ENCODE results near the gene IL9.

The IL9 gene

DNA sequence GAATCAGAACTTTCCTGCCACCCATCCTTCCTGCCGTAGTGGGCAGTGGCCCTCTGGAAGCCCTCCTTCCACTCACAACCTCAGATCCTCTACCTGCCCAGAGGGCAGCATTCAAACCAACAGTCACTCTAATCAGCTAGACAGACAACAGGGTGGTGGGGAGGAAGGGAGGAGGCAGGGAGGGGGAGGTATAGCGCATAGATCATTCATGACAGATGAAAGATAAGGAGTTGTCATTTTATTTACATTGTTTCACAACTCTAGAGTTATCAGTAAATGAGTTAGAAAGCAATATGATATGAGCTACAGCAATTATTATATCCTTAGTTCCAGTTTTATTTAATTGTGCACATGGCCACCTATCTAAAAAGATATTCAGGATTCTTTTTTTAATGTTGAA, 852 bp downstream of the IL9 start:
- no peak for TF ChIP-seq POLR2AphosphoS5 (IDR thresholded peaks at IDR 0.05; ENCODE audit: low read depth, low read length)
- TF ChIP-seq PAX5 (IDR thresholded peaks at IDR 0.05; ENCODE audit: insufficient read depth, low read length, severe bottlenecking) = no peak
- no peak for TF ChIP-seq TAF1 (IDR thresholded peaks at IDR 0.05; ENCODE audit: low read depth, low read length)
- no peak for TF ChIP-seq POU2F2 (IDR thresholded peaks at IDR 0.05; ENCODE audit: low read depth, low read length)
- no peak for TF ChIP-seq POLR2A (IDR thresholded peaks at IDR 0.05; ENCODE audit: low read depth, low read length)
- no peak for TF ChIP-seq SPI1 (IDR thresholded peaks at IDR 0.05; ENCODE audit: low read depth, low read length)
- FAIRE-seq (no peak), DNase-seq (ENCODE audit: insufficient read length, low spot score) (no peak)

DNA sequence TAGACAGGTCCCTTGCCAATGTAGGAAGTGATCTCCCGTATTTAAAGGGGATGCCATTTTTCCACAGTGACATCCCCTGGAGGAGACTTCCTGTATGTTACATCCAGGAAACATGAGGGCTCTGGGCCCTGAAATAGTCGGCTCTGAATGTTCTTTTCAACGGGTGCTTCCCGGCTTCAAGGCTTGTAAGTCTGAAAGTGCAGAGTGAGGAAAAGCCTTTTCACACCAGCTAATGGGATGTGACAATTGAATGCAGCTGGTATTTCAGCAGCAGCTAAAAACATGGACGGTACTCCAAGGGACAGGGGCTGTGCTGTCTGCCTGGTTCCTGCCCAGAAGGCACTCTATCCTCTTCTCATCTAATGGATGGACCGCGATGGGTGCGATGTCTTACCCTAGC, 1.4 kb downstream of the IL9 start:
- TF ChIP-seq POLR2A (IDR thresholded peaks at IDR 0.05; ENCODE audit: low read depth, low read length) (no peak), POLR2AphosphoS5 (IDR thresholded peaks at IDR 0.05; ENCODE audit: low read depth, low read length) (no peak), PAX5 (IDR thresholded peaks at IDR 0.05; ENCODE audit: insufficient read depth, low read length, severe bottlenecking) (no peak), SPI1 (IDR thresholded peaks at IDR 0.05; ENCODE audit: low read depth, low read length) (no peak), TAF1 (IDR thresholded peaks at IDR 0.05; ENCODE audit: low read depth, low read length) (no peak), POU2F2 (IDR thresholded peaks at IDR 0.05; ENCODE audit: low read depth, low read length) (no peak)
- DNase-seq (ENCODE audit: insufficient read length, low spot score) = no peak
- FAIRE-seq = no peak

GRCh38 chr5:135891791-135892190, 3.9 kb downstream of the IL9 start:
- DNase-seq (ENCODE audit: insufficient read length, low spot score) (no peak), FAIRE-seq (no peak)
- TF ChIP-seq PAX5 (IDR thresholded peaks at IDR 0.05; ENCODE audit: insufficient read depth, low read length, severe bottlenecking) (no peak), POLR2AphosphoS5 (IDR thresholded peaks at IDR 0.05; ENCODE audit: low read depth, low read length) (no peak), POU2F2 (IDR thresholded peaks at IDR 0.05; ENCODE audit: low read depth, low read length) (no peak), POLR2A (IDR thresholded peaks at IDR 0.05; ENCODE audit: low read depth, low read length) (no peak), TAF1 (IDR thresholded peaks at IDR 0.05; ENCODE audit: low read depth, low read length) (no peak)

DNA sequence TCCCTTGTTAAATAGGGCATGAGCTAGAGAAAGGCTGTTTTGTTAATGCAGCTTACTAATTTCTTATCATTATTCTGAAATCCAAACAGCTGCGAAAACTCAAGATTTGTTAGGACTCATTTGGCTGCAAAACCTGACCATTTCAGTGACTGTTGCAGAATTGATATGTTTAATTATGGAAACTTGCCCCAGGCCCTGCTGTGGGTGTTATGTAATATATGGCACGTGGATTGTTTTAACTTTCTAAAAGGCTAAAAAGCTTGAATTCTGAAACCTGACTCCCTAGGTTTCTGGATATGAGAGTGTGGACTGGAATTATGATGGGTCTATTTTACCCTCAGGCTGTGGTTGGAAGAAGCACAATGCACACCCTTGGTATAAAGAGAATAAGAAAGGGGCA, 4.4 kb downstream of the IL9 start:
- no peak for FAIRE-seq
- TF ChIP-seq TAF1 (IDR thresholded peaks at IDR 0.05; ENCODE audit: low read depth, low read length) (no peak), PAX5 (IDR thresholded peaks at IDR 0.05; ENCODE audit: insufficient read depth, low read length, severe bottlenecking) (no peak), POLR2A (IDR thresholded peaks at IDR 0.05; ENCODE audit: low read depth, low read length) (no peak), POLR2AphosphoS5 (IDR thresholded peaks at IDR 0.05; ENCODE audit: low read depth, low read length) (no peak), POU2F2 (IDR thresholded peaks at IDR 0.05; ENCODE audit: low read depth, low read length) (no peak), SPI1 (IDR thresholded peaks at IDR 0.05; ENCODE audit: low read depth, low read length) (no peak)
- DNase-seq (ENCODE audit: insufficient read length, low spot score) = no peak

DNA sequence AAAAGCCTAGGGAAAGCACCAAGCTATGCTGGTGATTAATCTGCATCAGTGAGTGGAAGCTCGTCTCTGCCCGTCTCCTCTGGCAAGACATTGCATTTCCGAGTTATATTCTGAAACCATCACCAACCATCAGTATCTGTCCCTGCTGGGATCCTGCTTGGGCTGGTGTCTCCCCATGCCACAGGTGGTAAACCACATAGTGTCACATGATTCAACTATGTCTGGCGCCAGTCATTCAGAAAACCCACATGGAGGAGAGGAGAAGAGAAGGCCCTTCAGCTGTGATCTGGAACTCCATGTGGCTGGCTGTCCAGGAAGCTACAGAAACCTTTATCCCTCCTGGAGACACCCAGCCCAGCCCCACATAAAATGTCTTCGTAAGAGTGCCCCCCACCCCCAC, 4.8 kb downstream of the IL9 start:
- FAIRE-seq = no peak
- no peak for DNase-seq (ENCODE audit: insufficient read length, low spot score)
- TF ChIP-seq SPI1 (IDR thresholded peaks at IDR 0.05; ENCODE audit: low read depth, low read length) (no peak), POLR2A (IDR thresholded peaks at IDR 0.05; ENCODE audit: low read depth, low read length) (no peak), TAF1 (IDR thresholded peaks at IDR 0.05; ENCODE audit: low read depth, low read length) (no peak), POU2F2 (IDR thresholded peaks at IDR 0.05; ENCODE audit: low read depth, low read length) (no peak), PAX5 (IDR thresholded peaks at IDR 0.05; ENCODE audit: insufficient read depth, low read length, severe bottlenecking) (no peak)

DNA sequence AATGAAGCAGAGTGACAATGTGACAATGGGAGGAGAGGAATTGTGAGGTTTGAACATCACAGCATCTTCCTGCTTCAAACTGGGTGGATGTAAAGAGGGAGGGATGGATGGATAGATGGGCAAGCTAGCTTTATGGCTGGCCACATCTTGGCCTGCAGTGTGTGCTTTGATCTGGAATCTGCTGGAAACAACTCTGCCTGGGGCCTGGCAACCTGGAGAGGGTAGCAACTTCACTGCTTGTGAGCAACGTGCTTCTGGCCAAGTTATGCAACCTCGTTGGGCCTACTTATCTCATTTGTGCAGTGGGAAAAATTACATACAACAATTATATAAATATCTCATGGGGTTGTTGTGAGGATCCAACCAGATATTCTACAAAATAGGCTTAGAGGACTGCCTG, 5.3 kb downstream of the IL9 start:
- no peak for FAIRE-seq
- no peak for TF ChIP-seq POU2F2 (IDR thresholded peaks at IDR 0.05; ENCODE audit: low read depth, low read length)
- TF ChIP-seq SPI1 (IDR thresholded peaks at IDR 0.05; ENCODE audit: low read depth, low read length) = no peak
- TF ChIP-seq POLR2A (IDR thresholded peaks at IDR 0.05; ENCODE audit: low read depth, low read length) = no peak
- no peak for TF ChIP-seq POLR2AphosphoS5 (IDR thresholded peaks at IDR 0.05; ENCODE audit: low read depth, low read length)
- no peak for TF ChIP-seq TAF1 (IDR thresholded peaks at IDR 0.05; ENCODE audit: low read depth, low read length)
- TF ChIP-seq PAX5 (IDR thresholded peaks at IDR 0.05; ENCODE audit: insufficient read depth, low read length, severe bottlenecking) = no peak
- DNase-seq (ENCODE audit: insufficient read length, low spot score) = no peak

GRCh38 chr5:135887881-135888614, 7.6 kb downstream of the IL9 start:
- FAIRE-seq (no peak), DNase-seq (ENCODE audit: insufficient read length, low spot score) (no peak)
- no peak for TF ChIP-seq PAX5 (IDR thresholded peaks at IDR 0.05; ENCODE audit: insufficient read depth, low read length, severe bottlenecking)
- no peak for TF ChIP-seq POU2F2 (IDR thresholded peaks at IDR 0.05; ENCODE audit: low read depth, low read length)
- no peak for TF ChIP-seq POLR2A (IDR thresholded peaks at IDR 0.05; ENCODE audit: low read depth, low read length)
- no peak for TF ChIP-seq TAF1 (IDR thresholded peaks at IDR 0.05; ENCODE audit: low read depth, low read length)
- no peak for TF ChIP-seq SPI1 (IDR thresholded peaks at IDR 0.05; ENCODE audit: low read depth, low read length)
- no peak for TF ChIP-seq POLR2AphosphoS5 (IDR thresholded peaks at IDR 0.05; ENCODE audit: low read depth, low read length)

GRCh38 chr5:135887447-135887864, 8.2 kb downstream of the IL9 start:
- TF ChIP-seq POLR2A (IDR thresholded peaks at IDR 0.05; ENCODE audit: low read depth, low read length) (no peak), TAF1 (IDR thresholded peaks at IDR 0.05; ENCODE audit: low read depth, low read length) (no peak), SPI1 (IDR thresholded peaks at IDR 0.05; ENCODE audit: low read depth, low read length) (no peak), POU2F2 (IDR thresholded peaks at IDR 0.05; ENCODE audit: low read depth, low read length) (no peak), PAX5 (IDR thresholded peaks at IDR 0.05; ENCODE audit: insufficient read depth, low read length, severe bottlenecking) (no peak), POLR2AphosphoS5 (IDR thresholded peaks at IDR 0.05; ENCODE audit: low read depth, low read length) (no peak)
- peak; percentile 92 for FAIRE-seq
- peak; percentile 45 for DNase-seq (ENCODE audit: insufficient read length, low spot score)

DNA sequence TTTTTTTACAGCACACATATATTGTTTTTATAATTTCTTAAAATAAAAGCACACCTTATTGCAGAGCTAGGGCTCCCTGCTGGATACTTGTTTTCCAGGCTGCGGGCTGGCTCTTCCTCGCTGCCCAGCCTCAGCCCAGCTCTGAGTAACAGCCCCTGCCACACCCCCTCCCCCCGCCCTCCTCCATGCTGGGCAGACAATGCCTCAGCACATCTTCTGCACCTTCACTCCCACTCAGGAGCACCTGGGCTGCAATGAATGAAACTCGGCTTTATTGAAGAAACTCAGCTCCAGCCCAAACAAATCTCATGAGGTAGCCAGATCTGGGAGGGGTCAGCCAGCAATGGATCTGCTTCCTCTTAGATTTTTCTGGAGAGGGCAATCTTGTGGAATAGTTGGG, 9.5 kb downstream of the IL9 start:
- TF ChIP-seq PAX5 (IDR thresholded peaks at IDR 0.05; ENCODE audit: insufficient read depth, low read length, severe bottlenecking) = no peak
- FAIRE-seq (no peak), DNase-seq (ENCODE audit: insufficient read length, low spot score) (no peak)

- TF ChIP-seq TAF1 (IDR thresholded peaks at IDR 0.05; ENCODE audit: low read depth, low read length) (no peak), POU2F2 (IDR thresholded peaks at IDR 0.05; ENCODE audit: low read depth, low read length) (no peak), PAX5 (IDR thresholded peaks at IDR 0.05; ENCODE audit: insufficient read depth, low read length, severe bottlenecking) (no peak), POLR2AphosphoS5 (IDR thresholded peaks at IDR 0.05; ENCODE audit: low read depth, low read length) (no peak), POLR2A (IDR thresholded peaks at IDR 0.05; ENCODE audit: low read depth, low read length) (no peak), SPI1 (IDR thresholded peaks at IDR 0.05; ENCODE audit: low read depth, low read length) (no peak)
- no peak for FAIRE-seq
- no peak for DNase-seq (ENCODE audit: insufficient read length, low spot score)
These were observed 10.6 kb downstream of the IL9 start for GRCh38 chr5:135885031-135885430.

Measured in GM12891 (cell line).